NCI-H1105 (cell line): ENCODE data around the gene HMGN1.
A peak's percentile ranks its signal among the peaks of the same experiment; 100 is the strongest.

Experiments
- DNase-seq: peaks from one replicate; lab custom pipeline; 2025; lab: John Stamatoyannopoulos, UW

HMGN1 gene

DNA sequence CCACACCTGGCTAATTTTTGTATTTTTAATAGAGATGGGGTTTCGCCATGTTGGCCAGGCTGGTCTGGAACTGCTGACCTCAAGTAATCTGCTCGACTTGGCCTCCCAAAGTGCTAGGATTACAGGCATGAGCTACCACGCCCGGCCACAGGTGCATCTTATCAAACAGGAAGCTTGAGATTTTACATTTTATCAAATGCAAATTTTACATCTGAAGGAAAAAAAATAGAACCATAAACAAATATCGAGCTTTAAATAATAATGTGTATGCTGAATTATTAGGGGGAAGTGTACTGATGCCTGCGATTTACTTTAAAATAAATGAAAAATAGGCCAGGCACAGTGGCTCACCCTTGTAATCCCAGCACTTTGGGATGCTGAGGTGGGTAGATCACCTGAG lies 18.9 kb downstream of the HMGN1 start:
- no peak for DNase-seq

DNA sequence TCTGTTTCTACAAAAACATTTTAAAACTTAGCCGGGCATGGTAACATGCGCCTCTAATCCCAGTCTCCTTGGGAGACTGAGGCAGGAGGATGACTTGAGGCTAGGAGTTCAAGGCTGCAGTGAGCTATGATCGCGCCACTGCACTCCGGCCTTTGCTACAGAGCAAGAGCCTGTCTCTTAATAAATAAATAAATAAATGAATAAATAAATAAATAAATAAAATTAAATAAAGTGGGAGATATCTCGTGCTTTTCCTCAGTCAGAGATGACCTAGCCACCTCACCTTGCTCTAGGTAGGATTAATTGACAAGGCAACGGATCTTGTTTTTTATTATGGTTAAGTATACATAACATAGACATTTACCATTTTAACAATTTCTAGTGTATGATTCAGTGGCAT lies 21.2 kb downstream of the HMGN1 start:
- DNase-seq = no peak

DNA sequence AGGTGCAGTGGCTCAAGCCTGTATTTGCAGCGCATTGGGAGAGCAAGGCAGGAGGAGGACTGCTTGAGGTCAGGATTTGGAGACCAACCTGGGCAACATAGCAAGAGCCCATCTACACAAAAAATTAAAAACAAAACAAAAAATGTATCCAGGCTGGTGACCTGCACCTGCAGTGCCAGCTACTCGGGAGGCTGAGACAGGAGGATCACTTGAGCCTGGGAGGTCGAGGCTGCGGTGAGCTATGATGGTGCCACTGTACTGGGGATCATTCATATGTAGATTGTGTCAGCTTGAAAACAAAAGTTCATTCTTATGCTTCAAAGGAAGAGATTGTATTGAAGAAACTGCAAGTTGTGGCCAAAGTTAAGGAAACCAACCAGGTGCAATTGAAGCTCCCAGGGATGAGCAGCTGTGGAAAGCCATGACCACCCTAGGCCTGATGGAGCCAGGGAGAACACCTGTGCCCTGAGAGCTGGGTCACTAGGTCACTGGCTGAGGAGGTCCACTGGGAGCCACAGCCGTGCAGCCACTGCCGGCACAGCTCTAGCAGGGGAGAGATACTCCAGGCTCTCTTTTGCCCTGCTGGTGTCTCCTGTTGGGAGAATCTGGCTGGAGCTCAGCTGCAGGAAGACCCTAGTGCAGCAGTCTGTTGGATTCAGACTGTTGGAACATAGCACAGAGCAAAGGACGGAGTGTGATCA lies 22.1 kb downstream of the HMGN1 start:
- DNase-seq = no peak

DNA sequence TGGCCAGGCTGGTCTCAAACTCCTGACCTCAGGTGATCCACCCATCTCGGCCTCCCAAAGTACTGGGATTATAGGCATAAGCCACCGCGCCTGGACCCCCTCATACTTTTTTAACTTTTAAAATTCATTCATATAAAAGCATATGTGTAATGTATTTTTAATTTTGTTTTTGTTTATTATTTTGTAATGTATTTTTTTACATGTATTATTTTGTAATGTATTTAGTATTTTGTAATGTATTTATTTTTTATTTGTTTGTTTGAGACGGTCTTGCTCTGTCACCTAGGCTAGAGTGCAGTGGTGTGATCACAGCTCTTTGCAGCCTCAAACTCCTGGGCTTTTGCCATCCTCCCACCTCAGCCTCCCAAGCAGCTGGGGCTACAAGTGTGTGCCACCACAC lies 23.4 kb downstream of the HMGN1 start:
- no peak for DNase-seq

DNA sequence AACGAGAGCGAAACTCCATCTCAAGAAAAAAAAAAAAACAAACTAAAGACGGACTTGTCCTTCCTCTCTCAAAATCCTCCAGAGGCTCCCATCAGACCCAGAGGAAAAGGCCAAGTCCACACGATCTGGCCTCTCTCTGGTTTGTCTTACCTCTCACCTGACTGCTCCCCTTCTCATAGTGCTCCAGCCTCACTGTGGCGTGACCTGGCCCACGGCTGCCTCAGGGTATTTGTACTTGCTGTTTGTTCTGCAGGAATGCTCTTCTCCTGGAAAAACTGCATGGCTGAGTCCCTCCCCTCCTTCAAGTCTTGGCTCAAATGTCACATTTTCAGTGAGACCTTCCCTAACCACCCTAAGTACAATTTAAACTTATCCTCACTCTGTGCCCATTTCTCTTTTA lies 27.5 kb downstream of the HMGN1 start:
- DNase-seq = no peak

DNA sequence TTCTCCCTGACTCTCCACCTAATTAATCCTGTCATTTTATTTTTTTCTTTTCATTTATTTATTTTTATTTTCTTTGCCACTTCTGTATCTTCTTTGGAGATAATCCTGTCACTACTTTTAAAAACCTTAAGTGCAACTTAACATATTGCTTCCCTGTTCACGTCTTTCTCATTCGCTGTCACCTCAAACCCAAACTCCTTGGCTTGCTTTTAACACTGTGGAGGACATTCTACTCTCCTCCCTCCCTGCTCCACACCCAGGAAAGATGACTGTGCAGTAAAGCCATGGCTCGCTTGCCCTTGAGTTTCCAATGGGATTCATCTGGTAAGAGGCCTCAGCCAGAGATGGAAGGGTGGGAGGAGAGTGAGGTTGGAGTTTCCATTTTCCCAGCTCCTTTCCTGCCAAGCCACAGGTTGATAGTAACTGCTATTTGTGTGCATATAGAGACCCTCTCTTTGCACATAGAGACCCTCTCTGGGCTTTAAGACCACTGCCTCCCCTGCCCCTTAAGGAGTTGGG lies 29.0 kb downstream of the HMGN1 start:
- no peak for DNase-seq

DNA sequence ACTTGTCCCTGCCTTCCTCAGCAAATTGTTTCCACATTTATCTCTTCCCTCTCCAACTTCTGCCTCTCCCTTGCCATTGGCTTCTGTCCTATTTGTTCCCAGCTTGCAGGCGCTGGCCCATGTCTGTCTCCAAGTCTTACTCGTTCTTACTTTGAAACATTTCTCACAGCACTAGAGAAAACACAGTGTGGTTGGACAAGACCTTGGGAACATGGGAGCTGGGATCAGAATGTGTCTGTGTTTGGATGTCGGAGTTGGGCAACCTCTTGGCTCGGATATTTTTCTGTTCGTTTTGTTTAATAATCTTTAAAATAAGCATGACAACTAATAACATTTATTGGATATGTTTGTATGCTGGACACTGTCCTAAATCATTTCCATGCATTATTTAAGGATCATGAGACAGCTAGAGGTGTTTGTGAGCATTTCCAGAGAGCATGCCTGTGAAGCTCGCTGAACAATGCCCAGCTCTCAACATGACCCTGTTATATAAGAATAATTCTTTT lies 29.6 kb downstream of the HMGN1 start:
- no peak for DNase-seq

DNA sequence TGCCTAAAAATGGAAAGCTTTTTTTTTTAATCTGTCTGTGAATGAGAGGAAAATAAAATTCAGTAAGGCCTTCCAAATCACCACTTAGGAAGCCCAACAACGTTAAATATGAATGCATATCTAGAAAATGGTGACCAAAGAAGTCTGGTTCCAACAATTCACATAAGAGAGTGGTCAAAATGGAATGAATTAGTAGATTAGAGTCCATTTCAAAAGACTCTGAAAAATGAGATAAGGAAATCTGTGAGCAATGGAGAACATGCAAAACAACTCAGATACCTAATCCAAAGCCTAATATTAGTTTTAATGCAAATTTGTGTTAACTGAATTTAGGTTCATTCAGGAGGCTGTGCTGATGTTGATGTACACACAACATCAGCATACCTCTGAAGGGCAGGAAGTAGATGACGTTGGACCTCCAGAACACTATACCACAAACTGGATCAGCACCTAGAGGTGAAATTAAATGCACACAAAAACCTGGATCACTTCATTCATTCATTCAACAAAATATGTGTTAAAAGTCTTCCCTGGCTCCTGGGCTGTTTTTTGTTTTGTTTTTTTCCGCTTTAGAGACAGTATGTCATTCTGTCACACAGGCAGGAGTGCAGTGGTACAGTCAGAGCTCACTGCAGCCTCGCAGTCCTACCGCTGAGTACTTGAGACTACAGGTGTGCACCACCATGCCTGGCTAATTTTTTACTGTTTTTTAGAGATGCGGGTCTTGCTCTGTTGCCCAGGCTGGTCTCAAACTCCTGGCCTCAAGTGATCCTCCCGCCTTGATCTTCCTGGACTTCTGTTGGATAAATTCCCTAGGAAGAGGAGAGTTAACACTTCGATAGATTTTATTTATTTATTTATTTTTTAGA lies 30.6 kb downstream of the HMGN1 start:
- no peak for DNase-seq

DNA sequence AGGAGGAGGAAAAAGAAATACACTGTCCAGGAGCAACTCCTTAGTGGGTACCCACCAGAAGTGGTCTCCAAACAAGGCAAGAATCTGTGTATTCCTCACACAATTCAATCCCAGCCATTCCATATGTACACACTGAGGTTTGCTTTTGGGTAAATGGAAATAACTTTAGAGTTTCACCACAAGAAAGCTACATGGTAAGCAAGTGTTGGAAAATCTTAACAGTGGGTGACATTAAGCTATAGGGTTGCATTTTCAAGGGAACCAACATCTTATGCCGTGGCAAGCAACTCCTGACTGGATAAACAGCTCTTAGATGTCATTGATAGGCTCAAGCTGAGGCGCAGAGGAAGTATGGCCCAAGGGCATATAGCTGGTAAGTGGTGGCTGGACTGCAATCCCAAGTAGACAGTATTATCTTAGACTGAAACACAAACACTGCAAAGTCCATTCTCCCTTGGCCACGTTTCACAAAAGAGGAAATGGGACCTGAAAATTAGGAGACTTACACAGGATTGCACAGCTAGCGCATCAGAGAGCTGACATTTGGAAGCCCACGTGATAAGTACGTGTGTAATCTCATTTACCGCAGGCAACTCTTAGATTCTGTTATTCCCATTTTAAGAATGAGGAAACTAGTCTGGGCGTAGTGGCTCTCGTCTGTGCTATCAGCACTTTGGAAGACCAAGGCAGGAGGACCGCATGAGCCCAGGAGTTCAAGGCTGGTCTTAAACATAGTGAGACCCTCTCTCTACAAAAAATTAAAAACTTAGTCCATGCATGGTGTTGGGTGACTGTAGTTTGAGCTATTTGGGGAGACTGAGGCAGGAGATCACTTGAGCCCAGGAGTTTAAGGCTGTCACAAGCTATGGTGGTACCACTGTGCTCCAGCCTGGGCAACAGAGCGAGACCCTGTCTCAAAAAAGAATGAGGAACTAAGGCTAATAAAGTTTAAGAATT lies 31.5 kb downstream of the HMGN1 start:
- no peak for DNase-seq

DNA sequence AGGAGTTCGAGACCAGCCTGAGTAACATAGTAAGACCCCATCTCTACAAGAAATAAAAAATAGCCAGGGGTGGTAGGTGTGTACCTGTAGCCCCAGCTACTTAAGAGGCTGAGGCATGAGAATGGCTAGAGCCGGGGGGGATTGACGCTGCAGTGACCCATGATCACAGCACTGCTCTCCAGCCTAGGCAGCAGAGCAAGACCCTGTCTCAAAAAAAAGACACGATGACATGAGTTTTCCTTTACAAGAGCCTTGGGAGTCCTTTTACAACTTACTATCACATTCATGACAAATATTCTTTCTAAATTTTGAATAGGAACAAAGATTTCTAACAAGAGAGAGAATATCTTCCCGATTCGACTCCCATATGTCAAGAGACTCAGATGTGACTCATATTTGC lies 32.2 kb downstream of the HMGN1 start:
- no peak for DNase-seq

DNA sequence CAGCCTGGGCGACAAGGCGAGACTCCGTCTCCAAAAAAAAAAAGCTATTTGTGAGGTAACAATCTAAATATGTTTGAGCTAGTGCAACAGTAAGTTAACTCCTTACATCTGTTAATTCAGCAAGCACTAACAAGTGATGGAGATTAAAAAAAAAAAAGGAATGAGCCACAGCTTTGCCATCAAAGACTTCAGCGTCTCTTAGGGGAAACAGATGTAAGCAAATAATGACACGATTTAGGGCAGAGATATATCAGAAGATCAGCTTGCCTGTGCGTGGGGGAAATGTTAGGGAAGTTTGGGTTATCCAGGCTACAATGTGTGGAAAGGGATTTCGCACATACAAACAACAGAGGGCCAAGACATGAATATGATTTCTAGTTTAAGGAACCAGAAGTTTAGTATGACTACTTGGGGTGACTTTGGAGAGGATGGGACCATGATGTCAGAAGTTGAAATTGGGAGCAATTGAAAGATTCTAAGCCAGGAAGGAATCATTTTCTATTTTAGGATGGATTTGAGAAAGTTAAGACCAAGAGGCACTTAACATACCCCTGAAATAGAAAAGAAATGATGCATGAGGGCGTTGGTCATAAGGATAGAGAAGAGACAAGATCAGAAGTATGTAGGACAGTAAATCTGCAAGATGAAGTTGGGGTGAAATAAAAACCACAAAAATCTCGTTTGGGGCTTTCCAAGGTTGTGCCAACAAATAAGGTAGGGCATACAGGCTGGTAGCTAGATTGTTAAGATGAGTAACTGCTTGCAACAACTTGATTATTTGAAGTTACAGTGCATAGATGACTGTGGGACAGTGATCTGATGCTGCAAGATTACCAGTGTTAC lies 33.1 kb downstream of the HMGN1 start:
- DNase-seq = no peak

DNA sequence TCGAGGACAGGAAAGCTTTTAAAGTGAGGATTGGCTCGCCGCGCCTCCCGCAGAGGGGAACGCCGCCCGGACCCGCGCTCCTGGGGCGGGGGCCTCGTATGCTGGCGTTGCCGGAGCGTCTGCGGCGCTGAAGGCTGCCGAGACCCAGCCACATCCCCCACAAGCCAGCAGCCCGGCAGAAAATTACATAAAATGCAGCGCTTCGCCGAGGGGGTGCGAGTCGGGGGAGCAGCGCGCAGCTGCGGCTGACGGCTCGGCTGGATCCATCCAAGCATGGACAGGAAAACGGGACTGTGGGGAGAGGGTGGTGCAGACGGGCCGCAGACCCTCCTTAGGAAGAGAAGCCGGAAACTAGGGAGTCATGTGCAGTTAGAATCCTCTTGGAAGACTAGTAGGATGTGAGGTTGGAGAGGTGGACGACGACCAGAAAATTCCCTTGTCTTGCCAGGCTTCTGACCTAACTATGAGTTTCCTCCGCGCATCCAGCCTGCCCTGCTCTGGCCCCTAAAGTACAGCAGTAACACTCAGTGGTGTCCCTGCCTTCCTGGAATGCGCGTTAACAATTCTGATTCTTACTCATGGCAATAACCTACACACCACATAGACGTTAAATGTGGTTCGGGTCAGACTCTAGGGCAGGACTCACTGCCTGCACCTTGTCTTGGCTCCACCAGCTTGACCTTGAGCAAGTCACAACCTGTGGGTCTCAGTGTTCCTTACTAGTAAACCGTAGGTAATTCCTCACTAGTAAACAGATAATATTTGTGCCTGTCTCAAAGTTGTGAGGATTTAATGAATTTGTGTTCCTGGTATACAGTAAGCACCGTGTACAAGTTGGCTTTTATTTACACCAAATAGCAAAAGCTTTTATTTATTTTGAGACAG lies 34.5 kb downstream of the HMGN1 start:
- DNase-seq = peak; percentile 40

DNA sequence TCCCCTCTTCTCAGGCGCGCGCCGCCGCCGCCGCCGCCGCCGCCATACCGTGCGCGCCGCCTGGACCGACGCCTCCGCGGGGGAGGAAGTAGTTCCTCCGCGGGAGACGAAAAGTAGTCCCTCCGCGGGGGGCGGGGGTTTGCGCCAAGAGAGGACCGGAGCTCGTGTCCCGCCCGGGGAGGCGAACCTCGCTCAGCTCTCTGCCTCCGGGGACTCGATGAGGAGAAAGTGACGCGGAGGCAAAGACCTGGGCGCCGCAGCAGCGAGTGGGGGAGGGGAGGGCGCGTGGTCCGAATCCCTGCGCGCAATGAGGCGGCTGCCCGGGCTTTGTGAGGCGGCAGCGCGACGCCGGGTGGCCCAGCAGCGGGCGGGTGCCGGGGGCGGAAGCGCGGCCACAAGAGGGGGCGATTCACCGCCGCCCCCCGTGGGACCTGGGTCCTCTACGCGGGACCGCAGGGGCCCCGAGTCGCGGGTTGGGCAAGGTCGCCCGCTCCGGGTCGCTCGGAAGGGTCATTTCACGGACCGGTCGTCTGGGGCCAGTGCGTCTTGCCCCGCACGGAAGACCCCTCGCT lies 35.2 kb downstream of the HMGN1 start, which contains the start of gene BRWD1:
Gene BRWD1, minus strand, starts transcription at position 62 of the 572 bp plus-strand sequence. CDS start 141 bp downstream, outside the sequence.
- peak; percentile 89 for DNase-seq

DNA sequence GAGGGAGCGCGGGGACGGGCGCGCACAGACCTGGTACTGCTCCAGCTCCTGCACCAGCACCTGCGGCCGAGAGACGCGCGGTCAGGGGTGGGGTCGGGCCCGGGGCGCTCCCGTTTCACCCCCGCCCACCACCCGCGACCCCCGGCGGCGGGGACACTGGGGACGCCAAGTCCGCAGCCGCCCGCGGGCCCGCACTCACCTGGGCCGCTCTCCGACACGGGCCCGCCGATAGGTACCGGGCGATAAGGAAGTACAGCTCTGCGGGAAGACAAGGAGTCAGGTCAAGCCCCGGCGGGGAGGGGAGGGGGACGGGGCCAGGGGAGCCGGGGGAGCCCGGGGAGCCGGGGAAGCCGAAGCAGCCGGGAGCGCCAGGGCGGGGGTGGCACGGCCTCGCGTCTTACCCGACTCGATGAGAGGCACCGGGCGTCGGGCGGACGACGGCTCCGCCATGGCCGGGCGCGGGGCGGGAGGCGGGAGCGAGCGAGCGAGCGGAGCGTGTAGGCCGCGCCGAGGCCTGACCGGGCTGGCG lies 35.8 kb downstream of the HMGN1 start:
- DNase-seq = peak; percentile 30

DNA sequence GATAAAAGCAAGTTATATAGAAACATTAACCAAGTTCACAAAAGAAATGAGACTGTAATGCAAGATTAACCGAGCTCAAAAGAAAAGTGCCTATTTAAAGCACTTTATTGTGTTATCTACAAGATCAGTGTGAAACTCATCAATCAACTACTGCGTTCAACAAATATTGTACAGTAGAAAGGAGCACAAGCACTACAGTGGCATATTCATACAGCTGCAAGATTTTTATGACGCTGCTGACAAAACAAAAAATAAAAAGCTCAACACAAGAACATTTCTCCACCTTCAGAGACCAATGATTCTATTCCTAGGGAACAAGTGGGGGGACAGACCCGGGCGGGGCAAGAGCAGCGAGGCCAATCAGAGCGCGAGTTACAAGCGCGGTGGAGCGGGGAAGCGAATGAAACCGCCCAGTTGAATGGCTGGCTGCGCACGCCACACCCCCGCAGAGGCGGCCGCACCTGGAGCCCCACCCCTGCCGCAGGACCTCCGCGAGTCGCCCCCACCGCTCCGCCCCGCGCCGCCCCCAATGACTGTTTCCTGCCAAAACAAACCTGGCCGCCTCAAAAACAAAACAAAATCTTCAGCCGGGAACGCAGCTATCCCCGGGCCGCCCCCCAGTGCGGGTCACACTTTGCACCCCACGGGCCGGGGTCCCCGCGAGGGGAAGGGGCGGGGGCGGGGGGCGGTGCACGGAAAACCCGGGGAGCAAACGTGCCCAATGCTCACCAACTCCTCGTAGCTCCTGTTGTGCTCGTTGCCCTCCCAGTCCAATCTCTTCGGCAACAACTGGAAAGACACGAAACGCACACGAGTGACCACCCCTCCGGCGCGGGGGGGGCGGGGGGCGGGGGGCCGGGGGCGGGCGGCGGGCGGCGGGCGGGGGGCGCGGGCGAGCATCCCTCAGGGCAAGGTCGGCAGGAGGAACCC lies 36.5 kb downstream of the HMGN1 start:
- DNase-seq = peak; percentile 90

DNA sequence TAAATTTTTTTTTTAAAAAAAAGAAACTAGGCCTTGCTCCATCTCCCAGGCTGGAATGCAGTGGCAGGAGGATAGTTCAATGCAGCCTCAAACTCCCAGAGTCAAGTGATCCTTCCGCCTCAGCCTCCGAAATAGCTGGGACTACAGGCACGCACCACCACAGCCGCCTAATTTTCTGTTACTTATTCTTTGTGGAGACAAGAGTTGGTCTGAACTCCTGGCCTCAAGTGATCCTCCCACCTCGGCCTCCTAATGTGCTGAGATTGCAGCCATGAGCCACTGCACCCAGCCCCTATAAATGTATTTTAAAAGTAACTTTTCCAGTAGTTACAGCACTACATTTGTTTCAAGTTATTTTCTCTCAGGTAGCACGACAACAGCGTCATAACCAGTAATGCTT lies 37.7 kb downstream of the HMGN1 start:
- no peak for DNase-seq

DNA sequence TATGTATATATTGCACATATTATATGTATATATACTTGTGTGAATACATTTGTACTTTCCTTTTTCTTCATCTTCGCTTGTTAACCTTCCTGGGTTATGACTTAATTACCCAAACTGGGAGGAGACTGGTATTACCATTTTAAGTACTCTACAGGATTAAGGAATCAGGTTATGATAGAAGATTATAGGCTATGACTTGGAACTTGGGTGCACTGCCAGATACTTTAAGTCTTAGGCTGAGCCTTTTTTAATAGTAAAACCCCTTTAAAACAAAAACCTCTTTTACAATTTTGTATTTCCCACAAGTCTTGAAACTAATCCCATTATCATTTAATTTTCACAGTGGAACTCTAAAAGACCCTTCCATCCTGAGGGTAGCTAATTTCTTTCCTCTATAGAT lies 41.4 kb downstream of the HMGN1 start:
- no peak for DNase-seq

DNA sequence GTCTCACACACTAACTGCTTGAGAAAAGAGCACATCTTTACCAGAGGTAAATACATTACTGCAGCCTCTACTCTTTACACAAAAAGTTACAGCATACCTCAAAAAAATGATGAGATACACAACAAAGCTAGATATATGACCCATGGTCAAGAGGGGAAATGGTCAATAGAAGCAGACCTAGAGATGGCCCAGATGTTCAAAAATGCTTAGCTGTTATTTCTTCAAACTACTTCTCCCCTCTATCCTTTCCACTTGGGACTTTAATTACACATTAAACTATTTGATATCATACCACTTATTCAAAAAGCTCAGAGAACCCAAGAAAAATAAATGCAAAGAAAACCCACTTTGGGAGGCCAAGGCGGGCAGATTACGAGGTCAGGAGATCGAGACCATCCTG lies 48.3 kb downstream of the HMGN1 start:
- DNase-seq = no peak
